Measurements from ENCODE around the gene BAD. TPM values are rescaled to one million over a fixed set of nuclear protein-coding genes. Genes with fewer than 3 reads are reported as not detected.

The BAD gene
- total RNA-seq, 2 donors from 2014 or later = 120 to 122 TPM

GRCh38 chr11:64275841-64276240, 8.6 kb downstream of the BAD start:
- no peak for TF ChIP-seq CTCF (IDR thresholded peaks at IDR 0.05)
- no peak for DNase-seq (ENCODE audit: low spot score)
- H3K36me3 ChIP-seq = peaks cover 23% of the 10 kb centered on the region
- no peak overlapping the region for H3K27ac ChIP-seq
- no peaks in the 10 kb centered on the region for H3K27me3 ChIP-seq
- H3K9me3 ChIP-seq = no peaks in the 10 kb centered on the region
- H3K4me1 ChIP-seq = peaks cover 0 to 22% of the 10 kb centered on the region in 2 donors
- H3K4me3 ChIP-seq = no peak overlapping the region

GRCh38 chr11:64275031-64275800, 9.2 kb downstream of the BAD start:
- Histone ChIP-seq H3K27ac (no peak overlapping the region), H3K27me3 (no peaks in the 10 kb centered on the region), H3K36me3 (peaks cover 23% of the 10 kb centered on the region), H3K4me3 (no peak overlapping the region), H3K4me1 (peaks cover 0 to 18% of the 10 kb centered on the region in 2 donors), H3K9me3 (no peaks in the 10 kb centered on the region)
- no peak for TF ChIP-seq CTCF (IDR thresholded peaks at IDR 0.05)
- no peak for DNase-seq (ENCODE audit: low spot score)

- peak in 1 of 2 donors; percentile 55 for TF ChIP-seq CTCF (IDR thresholded peaks at IDR 0.05)
- H3K36me3 ChIP-seq = peaks cover 9% of the 10 kb centered on the region
- H3K27me3 ChIP-seq = no peaks in the 10 kb centered on the region
- DNase-seq (ENCODE audit: low spot score) = peak; percentile 99
- no peaks in the 10 kb centered on the region for H3K9me3 ChIP-seq
- peaks cover 0 to 45% of the 10 kb centered on the region in 2 donors for H3K4me1 ChIP-seq
- peak overlapping the region; percentile 93 to 98 for H3K27ac ChIP-seq
- H3K4me3 ChIP-seq = peak overlapping the region; percentile 62 to 72
Measured at GRCh38 chr11:64269540-64270220, 14.8 kb downstream of the BAD start.

- peaks cover 0 to 45% of the 10 kb centered on the region in 2 donors for H3K4me1 ChIP-seq
- peak; percentile 80 for DNase-seq (ENCODE audit: low spot score)
Measured at GRCh38 chr11:64268893-64269539, 15.4 kb downstream of the BAD start.

More at GRCh38 chr11:64268893-64269539, 15.4 kb downstream of the BAD start:
- Histone ChIP-seq H3K36me3 (peaks cover 11% of the 10 kb centered on the region), H3K27ac (peak overlapping the region; percentile 93 to 98), H3K27me3 (no peaks in the 10 kb centered on the region), H3K4me3 (peak overlapping the region; percentile 59 to 72), H3K9me3 (no peaks in the 10 kb centered on the region)
- TF ChIP-seq CTCF (IDR thresholded peaks at IDR 0.05) = no peak

All from right atrium auricular region (tissue), 2 donors.